ENCODE results near the gene TLCD3B. TPM values are rescaled to one million over a fixed set of nuclear protein-coding genes. Genes with fewer than 3 reads are reported as not detected.
"Not testable (repeated sequence)": the region's sequence is repeated elsewhere in the genome, so short reads cannot be mapped to it uniquely, and the experiment has no call there.

The TLCD3B gene
- total and polyA plus RNA-seq, 8 donors = 0.18 to 0.92 TPM; not detected in 6

DNA sequence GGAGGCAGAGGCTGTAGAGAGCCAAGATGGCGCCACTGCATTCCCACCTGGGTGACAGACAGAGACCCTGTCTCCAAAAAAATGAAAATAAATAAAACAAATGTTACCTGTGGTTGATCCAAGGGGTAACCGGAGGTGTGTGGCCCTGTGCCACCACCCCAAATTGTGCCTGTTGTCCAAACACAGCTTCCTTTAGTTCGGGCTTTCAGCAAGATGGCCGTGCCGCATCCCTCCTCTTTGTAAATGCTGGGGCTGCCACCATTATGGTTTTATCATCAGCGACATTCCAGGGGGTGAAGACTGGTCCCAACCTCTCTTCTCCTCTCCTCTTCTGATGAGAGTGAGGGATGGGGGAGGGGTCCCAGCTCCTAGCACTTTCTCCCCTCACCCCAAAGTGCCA lies 8.2 kb downstream of the TLCD3B start, which contains the start of gene C16orf92:
Gene C16orf92, plus strand, starts transcription at position 312 of the 400 bp plus-strand sequence. CDS start 143 bp downstream, outside the sequence.
- intact Hi-C loops (cut with DNase I; ENCODE audit: low total_unique reads) = loop anchor here (10.0 kb wide), 1 partner anchor 158 kb away; the partner anchor contains the start of gene CDIPT
- H3K27ac ChIP-seq = no peak within 1 kb of the TSS
- H3K27me3 ChIP-seq = peaks cover 7 to 38% (median 12%) of the 10 kb centered on the region in 3 donors
- no peak within 1 kb of the TSS for H3K4me3 ChIP-seq
- 81 to 90% (median 83%) methylated on average over 6 of the region's 6 CpGs for WGBS, 5 donors
- no peak for DNase-seq
- no peak for TF ChIP-seq EP300 (IDR thresholded peaks at IDR 0.05)
- no peak for TF ChIP-seq POLR2AphosphoS5 (IDR thresholded peaks at IDR 0.05)
- TF ChIP-seq, protein P1, sequence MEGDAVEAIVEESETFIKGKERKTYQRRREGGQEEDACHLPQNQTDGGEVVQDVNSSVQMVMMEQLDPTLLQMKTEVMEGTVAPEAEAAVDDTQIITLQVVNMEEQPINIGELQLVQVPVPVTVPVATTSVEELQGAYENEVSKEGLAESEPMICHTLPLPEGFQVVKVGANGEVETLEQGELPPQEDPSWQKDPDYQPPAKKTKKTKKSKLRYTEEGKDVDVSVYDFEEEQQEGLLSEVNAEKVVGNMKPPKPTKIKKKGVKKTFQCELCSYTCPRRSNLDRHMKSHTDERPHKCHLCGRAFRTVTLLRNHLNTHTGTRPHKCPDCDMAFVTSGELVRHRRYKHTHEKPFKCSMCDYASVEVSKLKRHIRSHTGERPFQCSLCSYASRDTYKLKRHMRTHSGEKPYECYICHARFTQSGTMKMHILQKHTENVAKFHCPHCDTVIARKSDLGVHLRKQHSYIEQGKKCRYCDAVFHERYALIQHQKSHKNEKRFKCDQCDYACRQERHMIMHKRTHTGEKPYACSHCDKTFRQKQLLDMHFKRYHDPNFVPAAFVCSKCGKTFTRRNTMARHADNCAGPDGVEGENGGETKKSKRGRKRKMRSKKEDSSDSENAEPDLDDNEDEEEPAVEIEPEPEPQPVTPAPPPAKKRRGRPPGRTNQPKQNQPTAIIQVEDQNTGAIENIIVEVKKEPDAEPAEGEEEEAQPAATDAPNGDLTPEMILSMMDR (IDR thresholded peaks at IDR 0.05) = no peak
- no peak for TF ChIP-seq POLR2A (IDR thresholded peaks at IDR 0.05)
- H3K9me3 ChIP-seq = no peaks in the 10 kb centered on the region
- peaks cover 7 to 14% (median 12%) of the 10 kb centered on the region in 4 donors for H3K4me1 ChIP-seq
- no peaks in the 10 kb centered on the region for H3K36me3 ChIP-seq

GRCh38 chr16:30018731-30019158 lies 12.3 kb downstream of the TLCD3B start:
- Histone ChIP-seq H3K9me3 (no peaks in the 10 kb centered on the region), H3K4me3 (no peak overlapping the region), H3K27ac (no peak overlapping the region), H3K27me3 (no peaks in the 10 kb centered on the region), H3K36me3 (no peaks in the 10 kb centered on the region), H3K4me1 (peaks cover 7 to 14% (median 12%) of the 10 kb centered on the region in 4 donors)
- TF ChIP-seq POLR2AphosphoS5 (IDR thresholded peaks at IDR 0.05) = no peak
- TF ChIP-seq, protein P1 (IDR thresholded peaks at IDR 0.05) = no peak
- no peak for TF ChIP-seq EP300 (IDR thresholded peaks at IDR 0.05)
- TF ChIP-seq POLR2A (IDR thresholded peaks at IDR 0.05) = no peak
- 53 to 63% (median 55%) methylated on average over 4 of the region's 4 CpGs for WGBS, 5 donors
- DNase-seq = no peak
- intact Hi-C loops (cut with DNase I; ENCODE audit: low total_unique reads) = no loop called here

GRCh38 chr16:30017937-30018336 lies 13.1 kb downstream of the TLCD3B start:
- intact Hi-C loops (cut with DNase I; ENCODE audit: low total_unique reads); DNase-seq; H3K9me3 ChIP-seq; H3K36me3 ChIP-seq; H3K27ac ChIP-seq; H3K27me3 ChIP-seq; H3K4me3 ChIP-seq: not testable (repeated sequence)
- peaks cover 7 to 14% (median 12%) of the 10 kb centered on the region in 4 donors for H3K4me1 ChIP-seq
- WGBS, 5 donors = 82 to 93% (median 84%) methylated on average over 3 to 4 of the region's 4 CpGs

DNA sequence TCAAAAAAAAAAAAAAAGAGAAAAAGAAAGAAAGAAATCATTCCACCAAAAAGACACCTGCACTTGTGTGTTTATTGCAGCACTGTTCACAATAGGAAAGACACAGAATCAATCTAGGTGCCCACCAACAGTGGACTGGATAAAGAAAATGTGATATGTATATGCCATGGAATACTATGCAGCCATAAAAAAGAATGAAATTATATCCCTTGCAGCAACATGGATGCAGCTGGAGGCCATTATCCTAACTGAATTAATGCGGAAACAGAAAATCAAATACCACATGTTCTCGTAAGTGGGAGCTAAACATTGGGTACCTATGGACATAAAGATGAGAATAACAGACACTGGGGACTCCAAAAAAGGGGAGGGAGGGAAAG lies 13.8 kb downstream of the TLCD3B start:
- Histone ChIP-seq H3K27ac (no peak overlapping the region), H3K27me3 (peaks cover 0 to 7% (median 2%) of the 10 kb centered on the region in 3 donors), H3K36me3 (no peaks in the 10 kb centered on the region), H3K4me1 (peaks cover 7 to 14% (median 12%) of the 10 kb centered on the region in 4 donors), H3K9me3 (no peaks in the 10 kb centered on the region), H3K4me3 (no peak overlapping the region)
- 95 to 99% (median 98%) methylated on average over 2 of the region's 2 CpGs for WGBS, 5 donors
- TF ChIP-seq EP300 (IDR thresholded peaks at IDR 0.05) (no peak), POLR2AphosphoS5 (IDR thresholded peaks at IDR 0.05) (no peak), POLR2A (IDR thresholded peaks at IDR 0.05) (no peak)
- TF ChIP-seq, protein P1 (IDR thresholded peaks at IDR 0.05) = no peak
- intact Hi-C loops (cut with DNase I; ENCODE audit: low total_unique reads) = no loop called here
- DNase-seq = no peak

DNA sequence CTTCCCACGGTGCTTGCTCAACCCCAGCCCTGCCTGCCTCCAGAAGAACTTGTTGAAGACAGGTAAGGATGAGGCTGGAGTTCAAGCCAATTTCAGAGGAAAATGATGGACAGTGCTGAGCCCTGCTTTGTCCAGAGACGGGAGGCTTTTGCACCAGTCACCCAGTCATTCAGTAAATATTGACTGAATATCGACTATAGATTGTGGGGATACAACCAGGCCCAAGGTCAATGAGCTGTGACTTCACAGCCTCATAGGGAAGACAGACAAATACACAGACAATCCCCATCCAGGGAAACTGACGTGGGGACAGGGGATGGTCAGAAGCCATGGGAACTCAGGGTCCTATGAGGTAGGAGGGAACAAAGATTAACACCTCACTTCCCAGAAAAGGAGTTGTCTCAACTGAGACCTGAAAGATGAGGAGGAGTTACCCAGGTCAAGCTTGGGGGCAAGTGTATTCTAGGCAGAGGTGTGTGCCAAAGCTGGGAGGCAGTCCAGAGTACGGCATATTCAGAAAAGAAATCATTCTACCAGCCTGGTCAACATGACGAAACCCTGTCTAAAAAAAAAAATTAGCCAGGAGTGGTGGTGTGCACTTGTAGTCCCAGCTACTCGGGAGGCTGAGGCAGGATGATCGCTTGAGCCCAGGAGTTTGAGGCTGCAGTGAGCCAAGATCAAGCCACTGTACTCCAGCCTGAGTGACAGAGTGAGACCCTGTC lies 14.4 kb downstream of the TLCD3B start:
- no peak overlapping the region for H3K4me3 ChIP-seq
- no peaks in the 10 kb centered on the region for H3K36me3 ChIP-seq
- TF ChIP-seq POLR2A (IDR thresholded peaks at IDR 0.05) = no peak
- TF ChIP-seq POLR2AphosphoS5 (IDR thresholded peaks at IDR 0.05) = no peak
- TF ChIP-seq, protein P1 (IDR thresholded peaks at IDR 0.05) = no peak
- TF ChIP-seq EP300 (IDR thresholded peaks at IDR 0.05) = no peak
- H3K27ac ChIP-seq = no peak overlapping the region
- WGBS, 5 donors = 57 to 68% (median 60%) methylated on average over 8 of the region's 8 CpGs
- intact Hi-C loops (cut with DNase I; ENCODE audit: low total_unique reads) = no loop called here
- peaks cover 0 to 12% (median 8%) of the 10 kb centered on the region in 3 donors for H3K27me3 ChIP-seq
- no peak for DNase-seq
- no peaks in the 10 kb centered on the region for H3K9me3 ChIP-seq
- peaks cover 9 to 16% (median 13%) of the 10 kb centered on the region in 4 donors for H3K4me1 ChIP-seq

DNA sequence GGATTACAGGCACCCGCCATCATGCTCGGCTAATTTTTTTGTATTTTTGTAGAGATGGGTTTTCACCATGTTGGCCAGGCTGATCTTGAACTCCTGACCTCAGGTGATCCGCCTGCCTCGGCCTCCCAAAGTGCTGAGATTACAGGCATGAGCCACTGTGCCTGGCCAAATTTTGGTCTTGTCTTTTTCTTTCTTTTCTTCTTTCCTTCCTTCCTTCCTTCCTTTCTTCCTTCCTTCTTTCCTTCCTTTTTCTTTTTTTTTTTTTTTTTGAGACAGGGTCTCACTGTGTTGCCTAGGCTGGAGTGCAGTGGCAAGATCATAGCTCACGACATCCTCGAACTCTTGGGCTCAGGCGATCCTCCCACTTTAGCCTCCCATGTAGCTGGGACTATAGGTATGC lies 15.6 kb downstream of the TLCD3B start:
- 89 to 95% (median 90%) methylated on average over 7 of the region's 7 CpGs for WGBS, 5 donors
- H3K4me3 ChIP-seq; DNase-seq; H3K27ac ChIP-seq; intact Hi-C loops (cut with DNase I; ENCODE audit: low total_unique reads); H3K9me3 ChIP-seq; H3K36me3 ChIP-seq: not testable (repeated sequence)
- Histone ChIP-seq H3K4me1 (peaks cover 13 to 18% (median 16%) of the 10 kb centered on the region in 4 donors), H3K27me3 (peaks cover 12 to 25% (median 20%) of the 10 kb centered on the region in 3 donors)

- Histone ChIP-seq H3K4me1 (peaks cover 16 to 28% (median 21%) of the 10 kb centered on the region in 4 donors), H3K27me3 (peaks cover 25 to 54% (median 35%) of the 10 kb centered on the region in 3 donors)
- DNase-seq; H3K4me3 ChIP-seq; H3K27ac ChIP-seq; H3K9me3 ChIP-seq; intact Hi-C loops (cut with DNase I; ENCODE audit: low total_unique reads); H3K36me3 ChIP-seq: not testable (repeated sequence)
- WGBS, 5 donors = 65 to 80% (median 70%) methylated on average over 14 of the region's 14 CpGs
These were observed 18.5 kb downstream of the TLCD3B start for GRCh38 chr16:30012598-30012997.
